Endometrial microvascular endothelial cells (primary cell): ENCODE data around the gene BTN3A1. TPM values are rescaled to one million over a fixed set of nuclear protein-coding genes. Genes with fewer than 3 reads are reported as not detected.
"Not testable (repeated sequence)": the region's sequence is repeated elsewhere in the genome, so short reads cannot be mapped to it uniquely, and the experiment has no call there.

Source experiments
- in situ Hi-C: cut with HindIII; loops from 2 replicates; pipeline ENCODE4 v1.10.0; 2017; ENCODE audit warnings: low sequenced_read_pairs, low pct_unique_long_range_greater_than_20kb; ENCODE audit errors: inconsistent ontology term
- total RNA-seq: library from RNA; depleted of rRNA; stranded (reverse); fragments of >200 nt; gene quantifications from one replicate; pipeline ENCODE4 v1.2.3, GENCODE V29; 2015; ENCODE audit errors: inconsistent ontology term

The BTN3A1 gene
- total RNA-seq, 1 donor from 2014 or later = 17.8 TPM

- in situ Hi-C loops = not testable (repeated sequence)
Observed at GRCh38 chr6:26461353-26461752, 59.3 kb downstream of the BTN3A1 start.

GRCh38 chr6:26464014-26464413, 61.9 kb downstream of the BTN3A1 start:
- in situ Hi-C loops = no loop called here

DNA sequence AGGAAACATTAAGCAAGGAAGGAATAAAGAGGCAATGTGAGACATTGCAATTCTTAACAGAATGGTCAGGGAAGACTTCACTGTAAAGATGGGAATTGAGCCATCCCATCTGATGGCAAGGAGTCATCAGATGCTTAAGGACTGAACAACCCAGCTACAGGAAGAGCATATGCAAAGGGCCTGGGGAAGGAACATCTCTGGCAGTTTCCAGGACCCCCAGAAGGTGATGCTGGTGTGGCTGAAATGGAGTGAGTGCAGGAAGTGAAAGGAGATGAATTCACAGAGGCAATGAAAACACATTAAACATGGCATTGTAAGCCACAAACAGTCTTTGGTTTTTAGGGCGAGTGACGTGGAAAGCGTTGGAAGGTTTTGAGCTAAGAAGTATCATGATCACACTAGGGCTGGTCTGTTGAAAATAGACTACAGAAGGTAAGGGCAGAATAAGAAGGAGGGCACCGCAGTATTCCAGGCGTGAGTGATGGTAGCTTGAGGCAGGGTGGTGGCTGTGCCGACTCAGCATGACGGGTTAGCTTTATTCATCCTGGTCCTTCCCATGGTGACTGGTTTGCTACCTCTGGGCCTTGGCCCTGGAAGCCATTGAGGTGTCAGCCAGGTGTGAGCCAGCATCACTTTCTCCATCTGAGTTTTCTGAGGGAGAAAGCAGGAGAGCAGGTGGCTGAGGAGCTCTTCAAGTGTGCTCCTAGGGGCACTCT, 62.5 kb downstream of the BTN3A1 start:
- in situ Hi-C loops = no loop called here

Other genes starting within 250 kb of the BTN3A1 start
- gene BTN3A2, start 37.1 kb upstream of the BTN3A1 start, total RNA-seq = 11.8 TPM
- gene BTN2A2, start 19.2 kb upstream of the BTN3A1 start, total RNA-seq = 9.2 TPM
- 15.0 TPM for gene BTN3A3, start 38.2 kb downstream of the BTN3A1 start, total RNA-seq
- gene BTN2A1, start 55.7 kb downstream of the BTN3A1 start, total RNA-seq = 9.5 TPM
- gene BTN1A1, start 98.0 kb downstream of the BTN3A1 start, total RNA-seq = not detected
- gene HMGN4, start 136.1 kb downstream of the BTN3A1 start, total RNA-seq = 93.8 TPM
- 28.2 TPM for gene ABT1, start 194.7 kb downstream of the BTN3A1 start, total RNA-seq